Esophagus muscularis mucosa (tissue), 4 donors: ENCODE measurements around the gene LAPTM5.

Experiments
- EP300 ChIP-seq: sonication (generic); formaldehyde crosslinking; IDR thresholded peaks from one replicate; pipeline ENCODE4 v1.6.1; 2017; ENCODE audit warnings: antibody characterized with exemption
- POLR2AphosphoS5 ChIP-seq, 2 donors: sonication (generic); formaldehyde crosslinking; IDR thresholded peaks; one replicate each; pipeline ENCODE4 v1.6.1; 2017; ENCODE audit warnings: antibody characterized with exemption in 2 of 2
- TF ChIP-seq, protein P1 (sequence below), 3 experiments: fragments of 200-600 bp in 2 of 3; fragments of 450-650 bp in 1 of 3; sonication (generic) in 2 of 3; IDR thresholded peaks; one replicate each; pipeline ENCODE4 v1.5.1; 2017 to 2019; ENCODE audit warnings: antibody characterized with exemption in 3 of 3, mild to moderate bottlenecking in 2 of 3, moderate library complexity in 1 of 3

DNA sequence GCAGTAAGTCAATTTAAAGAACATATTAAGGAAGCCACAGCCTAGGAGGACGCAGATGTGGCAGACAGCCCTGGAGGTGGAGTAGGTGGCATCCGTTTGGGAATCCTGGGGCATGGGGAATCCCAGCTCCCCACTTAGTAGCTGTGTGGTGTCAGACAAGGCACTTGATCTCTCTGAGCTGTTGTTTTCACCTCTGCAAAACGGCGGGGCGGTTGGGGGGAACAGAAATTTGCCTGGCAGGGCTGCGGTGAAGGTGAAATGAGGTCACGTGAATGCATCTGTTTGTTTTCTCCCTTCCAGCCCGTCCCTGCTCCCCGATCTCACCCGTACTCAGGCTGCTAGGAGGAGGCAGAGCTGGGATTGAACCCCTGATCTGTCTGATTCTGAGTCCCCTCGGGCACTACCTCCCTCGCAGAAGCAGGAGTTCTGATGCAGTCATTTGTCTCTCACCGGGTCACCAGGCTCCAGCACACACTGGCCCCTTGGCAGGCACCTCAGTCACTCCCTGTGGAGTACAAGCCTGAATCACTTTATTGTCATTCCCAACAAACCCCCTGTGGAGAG is 2.2 kb upstream of the LAPTM5 start:
- no peak for TF ChIP-seq POLR2AphosphoS5 (IDR thresholded peaks at IDR 0.05)
- TF ChIP-seq, protein P1, sequence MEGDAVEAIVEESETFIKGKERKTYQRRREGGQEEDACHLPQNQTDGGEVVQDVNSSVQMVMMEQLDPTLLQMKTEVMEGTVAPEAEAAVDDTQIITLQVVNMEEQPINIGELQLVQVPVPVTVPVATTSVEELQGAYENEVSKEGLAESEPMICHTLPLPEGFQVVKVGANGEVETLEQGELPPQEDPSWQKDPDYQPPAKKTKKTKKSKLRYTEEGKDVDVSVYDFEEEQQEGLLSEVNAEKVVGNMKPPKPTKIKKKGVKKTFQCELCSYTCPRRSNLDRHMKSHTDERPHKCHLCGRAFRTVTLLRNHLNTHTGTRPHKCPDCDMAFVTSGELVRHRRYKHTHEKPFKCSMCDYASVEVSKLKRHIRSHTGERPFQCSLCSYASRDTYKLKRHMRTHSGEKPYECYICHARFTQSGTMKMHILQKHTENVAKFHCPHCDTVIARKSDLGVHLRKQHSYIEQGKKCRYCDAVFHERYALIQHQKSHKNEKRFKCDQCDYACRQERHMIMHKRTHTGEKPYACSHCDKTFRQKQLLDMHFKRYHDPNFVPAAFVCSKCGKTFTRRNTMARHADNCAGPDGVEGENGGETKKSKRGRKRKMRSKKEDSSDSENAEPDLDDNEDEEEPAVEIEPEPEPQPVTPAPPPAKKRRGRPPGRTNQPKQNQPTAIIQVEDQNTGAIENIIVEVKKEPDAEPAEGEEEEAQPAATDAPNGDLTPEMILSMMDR (IDR thresholded peaks at IDR 0.05): no peak
- no peak for TF ChIP-seq EP300
